GM18867 (cell line): Measurements from ENCODE around the gene SPRR4.

Experiments
- ATAC-seq: cut with Tn5 transposase; IDR thresholded peaks from one replicate; pipeline ENCODE4 v1.9.1; 2021; ENCODE audit warnings: mild to moderate bottlenecking, moderate library complexity; ENCODE audit not compliant: unreplicated experiment

Gene SPRR4, protein sequence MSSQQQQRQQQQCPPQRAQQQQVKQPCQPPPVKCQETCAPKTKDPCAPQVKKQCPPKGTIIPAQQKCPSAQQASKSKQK

DNA sequence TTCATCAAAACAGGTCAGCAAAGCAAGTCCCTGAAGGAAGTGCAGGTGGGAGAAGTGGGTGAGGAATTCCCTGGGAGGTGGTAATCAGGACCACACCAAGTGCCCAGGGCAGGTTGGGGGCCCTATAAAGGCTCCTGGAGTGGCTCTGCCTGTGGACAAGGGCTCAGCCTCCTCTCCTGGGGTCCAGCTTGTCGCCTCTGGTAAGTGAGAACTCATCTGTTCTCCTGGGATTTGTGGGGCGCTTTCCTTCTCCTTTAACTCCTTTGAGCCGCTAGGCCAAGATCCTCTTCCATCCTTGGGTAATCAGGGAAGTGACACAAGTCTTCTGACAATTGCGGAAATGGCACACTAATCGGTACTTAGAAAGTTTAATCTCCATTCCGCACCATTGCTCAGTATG lies at the start of gene SPRR4:
Gene SPRR4, plus strand, starts transcription at position 154 of the 400 bp plus-strand sequence. CDS start 1,243 bp downstream, outside the sequence.
- ATAC-seq = no peak

DNA sequence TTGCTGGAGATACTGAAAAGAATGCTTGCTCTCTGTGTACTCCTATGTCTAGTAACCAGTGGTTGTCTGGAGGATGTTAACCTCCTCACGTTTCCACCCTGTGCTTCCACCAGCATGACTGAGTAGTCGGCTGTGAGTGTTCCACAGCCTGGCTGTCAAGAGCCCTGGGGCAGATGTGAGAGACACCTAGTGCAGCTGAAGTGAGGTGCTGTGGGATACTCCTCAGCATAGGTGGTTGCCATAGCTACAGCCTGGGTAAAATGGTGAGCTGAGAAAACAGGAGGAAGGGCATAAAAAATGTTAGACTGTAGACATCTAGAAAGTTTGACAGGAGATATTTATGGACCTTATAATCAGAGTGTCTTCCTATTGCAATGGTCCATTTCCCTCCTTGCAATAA lies 46.3 kb upstream of the SPRR4 start:
- peak; percentile 42 for ATAC-seq

DNA sequence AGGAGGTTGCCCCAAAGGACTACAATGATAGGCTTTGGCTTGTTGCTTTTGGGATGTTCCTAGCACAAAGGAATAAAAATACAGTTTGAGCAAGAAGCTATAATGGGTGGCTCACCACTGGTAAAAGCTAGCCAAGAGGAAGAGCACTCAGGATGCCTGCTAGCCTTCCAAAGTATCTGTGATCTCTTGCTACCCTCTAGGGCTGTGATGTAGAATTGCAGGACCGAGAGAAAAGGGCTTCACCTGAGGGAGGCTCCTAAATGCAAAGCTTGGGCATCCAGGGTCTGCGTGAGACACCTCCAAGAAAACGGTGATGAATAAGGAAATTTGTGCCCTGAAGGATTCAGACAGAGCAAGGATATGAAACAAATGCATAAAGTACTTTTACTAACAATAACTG lies 44.4 kb upstream of the SPRR4 start:
- ATAC-seq = peak; percentile 68

DNA sequence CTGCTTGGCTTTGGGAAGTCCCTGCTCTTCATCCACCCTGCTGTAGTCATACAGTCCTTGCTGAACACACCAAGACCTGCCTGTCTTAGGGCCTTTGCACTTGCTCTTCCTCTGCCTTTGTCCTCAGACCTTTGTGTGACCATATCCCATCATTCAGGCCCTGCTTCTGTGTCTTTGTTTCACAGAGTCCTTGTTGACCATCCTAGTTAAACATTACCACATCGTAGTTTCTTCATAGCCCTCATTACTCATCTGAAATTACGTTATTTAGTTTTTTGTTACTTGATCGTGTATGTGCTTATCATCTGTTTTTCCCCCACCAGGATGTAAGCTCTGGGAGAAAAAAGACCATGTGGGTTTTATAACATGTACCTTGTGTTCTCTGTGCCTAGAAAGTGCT lies 41.8 kb upstream of the SPRR4 start:
- ATAC-seq = no peak

DNA sequence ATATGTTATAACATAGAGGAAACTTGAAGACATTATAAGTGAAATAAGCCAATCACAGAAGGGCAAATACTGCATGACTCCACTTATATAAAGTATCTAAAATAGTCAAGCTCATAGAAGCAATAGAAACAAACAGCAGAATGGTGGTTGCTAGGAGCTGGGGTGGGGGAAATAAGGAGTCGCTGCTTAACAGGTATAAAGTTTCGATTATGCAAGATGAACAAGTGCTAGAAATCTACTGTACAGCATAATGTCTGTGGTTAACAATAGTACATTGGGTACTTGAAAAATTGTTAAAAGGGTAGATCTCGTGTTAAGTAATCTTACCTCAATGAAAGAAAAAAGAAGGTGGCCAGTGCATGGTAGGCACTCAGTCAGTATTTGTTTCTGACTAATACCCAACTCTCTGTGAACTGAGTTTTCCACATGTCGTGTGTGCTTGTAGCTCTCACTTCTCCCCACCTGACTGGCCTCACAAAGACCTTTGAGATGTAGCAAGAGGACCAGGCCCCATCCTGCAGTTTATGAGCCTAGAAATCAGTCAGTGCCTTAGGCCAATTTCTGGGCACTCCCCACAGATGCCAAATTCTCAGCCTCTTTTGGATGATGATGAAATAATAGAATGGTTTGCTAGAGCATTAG lies 38.2 kb upstream of the SPRR4 start:
- no peak for ATAC-seq

DNA sequence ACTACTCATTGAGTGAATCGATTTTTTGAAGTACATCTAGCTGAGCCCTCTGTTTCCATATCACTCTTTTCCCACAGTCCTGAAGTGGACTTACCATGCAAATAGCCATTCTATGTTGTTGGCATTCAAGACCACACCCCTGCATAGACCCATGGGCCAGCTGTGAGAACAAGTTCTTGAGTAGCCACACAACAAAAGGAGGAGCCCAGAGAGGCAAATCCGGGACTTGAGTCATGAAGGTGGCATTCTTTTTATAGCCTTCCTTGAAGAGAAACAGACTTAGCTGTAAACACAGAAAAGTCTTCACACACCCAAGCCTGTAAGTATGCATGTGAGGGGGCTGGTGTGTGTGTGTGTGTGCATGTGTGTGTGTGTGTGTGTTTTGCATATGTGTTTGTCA lies 37.3 kb upstream of the SPRR4 start:
- ATAC-seq = no peak

DNA sequence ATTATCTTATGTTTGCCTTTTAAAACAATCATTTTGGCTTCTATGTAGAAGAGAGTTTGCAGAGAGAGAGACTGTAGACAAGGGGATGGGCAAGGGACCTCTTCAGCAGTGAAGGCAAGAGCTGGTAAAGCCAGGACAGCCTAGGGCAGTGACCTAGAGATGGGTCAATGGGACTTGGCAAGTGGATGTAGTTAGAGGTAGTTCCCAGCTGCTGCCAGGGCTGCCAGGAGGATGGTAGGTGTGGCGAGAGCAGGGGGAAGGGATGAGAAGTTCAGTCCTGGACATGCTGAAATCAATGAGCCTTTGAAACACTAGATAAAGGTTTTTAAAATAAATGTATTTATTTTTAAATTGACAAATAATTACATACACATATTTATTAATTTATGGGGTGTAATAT lies 29.8 kb upstream of the SPRR4 start:
- ATAC-seq = no peak

DNA sequence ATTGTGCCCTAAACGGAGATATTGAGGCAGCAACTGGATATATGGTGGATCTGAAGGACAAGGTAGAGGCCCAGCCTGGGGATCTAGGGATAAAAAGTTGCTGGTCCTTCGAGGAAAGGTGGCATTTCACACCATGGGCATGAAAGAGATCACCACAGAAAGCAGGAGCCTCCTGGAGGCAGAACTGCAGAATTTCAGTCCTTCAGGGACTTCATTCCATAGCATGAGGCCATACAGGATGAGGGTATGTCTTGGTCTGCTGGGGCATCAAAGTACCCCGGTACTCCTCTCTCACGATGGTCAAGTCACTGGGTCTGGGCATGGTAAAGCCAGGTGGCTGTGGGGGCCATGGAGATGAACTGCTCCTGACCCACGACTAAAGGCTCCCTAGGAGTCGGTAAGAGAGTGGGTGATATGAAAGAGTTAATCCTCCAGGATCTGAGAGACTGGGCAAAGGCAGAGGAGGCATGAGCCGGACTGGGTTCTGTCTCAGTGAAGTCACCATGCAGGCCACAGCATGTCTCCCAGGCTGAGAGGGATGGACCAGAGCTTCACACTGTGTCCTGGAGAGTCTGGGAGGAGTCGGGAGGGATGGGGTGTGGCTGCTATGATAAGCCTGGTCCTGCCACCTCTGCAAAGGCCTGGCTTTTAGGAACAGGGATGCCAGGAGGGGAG lies 29.3 kb upstream of the SPRR4 start:
- no peak for ATAC-seq

DNA sequence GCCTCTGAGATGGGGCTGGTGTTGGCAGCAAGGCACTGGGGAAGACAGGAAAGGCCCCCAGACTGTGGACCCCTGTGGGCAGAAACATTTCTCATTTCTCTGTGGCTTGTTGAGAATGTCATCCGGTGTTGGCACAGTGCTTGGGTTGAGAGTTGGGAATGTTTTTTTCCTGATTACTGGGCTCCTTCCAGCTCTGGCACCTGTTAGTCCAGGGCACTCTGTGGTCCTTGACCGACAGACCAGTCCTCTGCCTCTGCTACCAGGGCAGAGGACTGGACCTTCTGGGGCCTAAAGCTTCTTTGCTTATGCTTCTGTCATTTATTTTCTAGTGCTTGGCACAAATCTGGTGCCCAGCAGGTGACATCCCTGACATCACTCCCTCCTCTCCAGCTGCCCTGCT lies 28.3 kb upstream of the SPRR4 start:
- no peak for ATAC-seq

DNA sequence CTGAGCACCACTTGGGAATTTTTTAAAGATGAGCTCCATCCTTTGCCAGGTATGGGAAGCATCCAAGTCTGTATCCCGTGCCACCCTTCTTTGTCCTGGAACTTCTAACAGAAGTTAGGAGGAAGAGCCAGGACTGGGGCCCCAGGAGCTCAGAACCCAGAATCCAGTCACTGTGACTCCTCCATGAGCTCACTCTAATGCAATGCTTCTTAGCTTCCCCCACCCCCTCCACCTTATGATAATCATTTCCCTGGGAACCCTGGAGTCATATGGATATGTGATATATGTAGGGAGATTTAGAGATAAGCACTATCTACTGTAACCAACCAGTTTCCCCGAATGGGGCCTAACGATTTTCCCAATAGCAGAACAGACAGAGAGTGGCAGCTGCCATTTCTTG lies 24.2 kb upstream of the SPRR4 start:
- ATAC-seq = no peak

DNA sequence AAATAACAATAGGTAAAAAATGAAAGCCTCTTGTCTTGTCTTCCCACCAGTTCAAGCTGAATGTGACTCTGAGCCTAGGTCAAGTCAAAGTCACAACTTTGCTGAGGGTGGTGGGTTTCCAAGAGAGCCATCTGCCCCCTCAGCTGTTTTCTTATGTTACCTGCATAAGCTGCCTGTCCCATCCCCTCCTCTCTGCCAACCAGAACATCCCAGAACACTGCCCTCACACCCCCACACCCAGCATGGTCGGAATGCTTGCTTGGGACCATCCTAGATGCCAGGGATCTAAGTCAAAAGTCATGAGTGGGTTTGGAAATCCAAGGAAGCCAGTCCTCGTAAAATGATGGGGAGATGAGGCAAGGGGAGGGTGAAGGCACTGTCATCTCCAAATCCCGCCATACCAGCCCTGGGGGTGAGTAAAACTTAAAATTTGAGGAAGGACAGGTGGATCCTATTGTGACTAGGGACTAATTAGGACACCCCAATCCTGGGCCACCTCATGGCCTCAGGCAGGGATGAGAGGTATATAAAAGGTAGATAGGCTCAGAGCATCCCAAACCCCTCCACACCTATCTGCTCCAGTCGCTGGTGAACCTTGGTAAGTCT lies 23.7 kb upstream of the SPRR4 start, which contains the start of gene SPRR5:
Gene SPRR5, plus strand, starts transcription at position 556 of the 606 bp plus-strand sequence. CDS start 1,349 bp downstream, outside the sequence.
- ATAC-seq = no peak

DNA sequence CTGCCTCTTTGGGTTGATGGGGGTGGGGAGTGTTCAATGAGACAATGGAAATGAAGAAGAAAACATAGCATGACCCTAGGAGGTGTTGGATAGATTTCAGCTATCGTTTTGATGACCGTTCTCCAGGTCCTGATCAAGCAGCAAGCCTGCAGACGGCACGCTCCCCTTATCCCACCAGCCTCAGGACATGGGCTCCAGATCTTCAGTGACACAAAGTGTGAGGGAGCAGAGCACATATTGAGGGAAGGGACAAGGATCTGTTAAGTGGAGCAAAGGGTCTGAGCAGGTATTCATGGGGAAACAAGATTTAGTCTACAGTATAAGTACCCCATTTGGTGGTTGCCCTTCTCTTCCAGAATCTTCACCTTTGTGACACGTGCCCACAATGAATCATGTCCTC lies 18.7 kb upstream of the SPRR4 start:
- ATAC-seq = no peak

DNA sequence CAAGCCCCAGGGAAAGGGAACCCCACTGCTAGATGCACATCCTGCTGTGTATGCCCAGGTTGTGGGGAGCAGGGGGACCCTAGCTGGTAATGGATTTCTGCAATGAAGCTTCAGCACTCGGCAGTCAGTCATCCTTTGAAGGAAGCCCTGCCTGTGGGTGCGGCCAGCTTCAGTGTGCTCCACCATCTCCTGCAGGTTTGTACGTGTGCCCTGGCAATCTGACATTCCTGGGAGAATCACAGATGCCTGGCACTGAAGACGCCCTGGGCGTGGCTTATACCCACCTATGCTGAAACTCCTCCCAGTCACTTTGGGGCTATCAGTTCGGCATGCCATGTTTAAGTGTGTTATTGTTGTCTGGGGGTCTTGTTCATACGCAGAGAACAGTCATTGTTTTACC lies 16.7 kb upstream of the SPRR4 start:
- ATAC-seq = no peak

DNA sequence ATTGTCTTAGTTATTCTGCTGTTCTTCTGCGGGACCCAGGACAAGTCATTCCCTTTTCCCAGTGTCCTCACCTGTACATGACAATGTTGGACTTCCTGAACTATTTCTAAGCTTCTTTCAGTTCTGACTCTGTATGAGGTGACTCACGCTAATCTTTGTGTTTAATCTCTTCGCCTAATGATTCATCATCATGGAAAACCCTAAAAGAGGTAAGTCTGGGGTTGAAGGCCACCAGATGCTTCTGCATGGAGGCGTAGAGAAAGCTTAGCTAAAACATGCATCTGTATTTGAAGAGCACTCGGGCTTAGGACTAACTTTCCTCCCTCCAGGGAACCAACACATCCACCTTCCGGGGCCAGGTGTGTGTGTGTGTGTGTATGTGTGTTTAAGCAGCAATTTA lies 16.0 kb upstream of the SPRR4 start:
- no peak for ATAC-seq

DNA sequence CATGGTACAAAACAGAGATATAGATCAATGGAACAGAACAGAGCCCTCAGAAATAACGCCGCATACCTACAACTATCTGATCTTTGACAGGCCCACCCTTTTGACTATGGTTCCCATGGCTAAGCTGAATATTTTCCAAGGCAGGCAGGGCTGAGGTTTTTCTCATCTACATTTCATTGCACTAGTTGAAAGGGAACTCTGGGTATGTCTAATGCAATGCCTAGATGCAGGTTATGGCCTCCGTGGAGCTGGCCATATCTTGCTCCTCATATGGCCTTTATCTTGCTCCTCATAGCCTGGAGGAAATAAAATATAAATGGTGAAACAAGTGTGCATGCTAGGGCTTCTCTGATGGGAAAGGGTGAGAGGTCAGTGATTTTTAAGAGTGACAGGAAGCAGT lies 12.9 kb upstream of the SPRR4 start:
- ATAC-seq = no peak

DNA sequence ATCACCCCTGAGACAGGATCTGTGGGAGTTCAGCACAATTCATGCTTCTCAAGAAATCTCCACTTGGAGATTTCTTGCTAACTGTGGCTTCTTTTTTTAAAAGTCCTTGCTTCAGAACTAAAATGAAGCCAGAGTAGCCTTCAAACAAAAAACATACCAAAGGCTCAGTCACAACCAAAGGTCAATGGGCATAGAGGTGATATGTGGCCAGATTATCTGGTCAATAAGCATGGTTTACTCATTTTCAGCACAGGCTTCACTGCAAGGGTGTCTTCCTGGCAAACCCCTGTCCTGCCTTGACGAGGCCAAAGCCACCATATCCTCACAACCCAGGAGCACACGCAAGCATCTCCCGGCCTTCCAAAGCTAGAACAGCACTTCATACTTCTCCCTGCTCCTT lies 11.2 kb upstream of the SPRR4 start:
- ATAC-seq = no peak

DNA sequence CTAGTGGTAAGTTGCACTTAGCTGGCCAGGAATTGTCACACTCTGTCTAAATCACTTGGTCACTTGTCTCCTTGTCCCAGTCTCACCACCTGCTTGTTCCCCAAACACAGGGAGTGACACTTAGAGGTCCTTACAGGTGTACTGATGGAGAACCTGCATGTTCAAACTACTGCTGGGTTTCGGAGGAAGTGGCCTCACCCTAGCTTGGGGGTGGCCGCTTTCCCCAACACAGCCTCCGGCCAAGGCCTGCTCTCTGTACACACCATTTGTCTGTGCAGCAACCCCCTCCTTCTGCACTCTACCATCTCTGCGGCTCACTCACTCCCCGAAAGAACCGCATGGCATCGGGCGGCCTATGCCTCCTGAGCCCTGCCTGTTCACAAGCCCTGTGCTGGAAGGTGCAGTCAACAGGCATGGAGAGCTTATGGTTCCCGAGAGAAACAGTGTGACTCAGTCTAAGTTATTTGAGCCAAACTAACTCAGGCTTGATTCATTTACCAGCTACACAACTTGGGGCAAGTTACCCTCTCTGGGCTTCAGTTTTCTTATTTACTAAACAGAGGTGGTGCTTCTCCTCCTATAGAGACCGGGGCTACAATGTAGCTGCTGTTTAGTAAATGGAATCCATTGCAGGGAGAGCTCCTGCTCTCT lies 10.5 kb upstream of the SPRR4 start:
- ATAC-seq = no peak

DNA sequence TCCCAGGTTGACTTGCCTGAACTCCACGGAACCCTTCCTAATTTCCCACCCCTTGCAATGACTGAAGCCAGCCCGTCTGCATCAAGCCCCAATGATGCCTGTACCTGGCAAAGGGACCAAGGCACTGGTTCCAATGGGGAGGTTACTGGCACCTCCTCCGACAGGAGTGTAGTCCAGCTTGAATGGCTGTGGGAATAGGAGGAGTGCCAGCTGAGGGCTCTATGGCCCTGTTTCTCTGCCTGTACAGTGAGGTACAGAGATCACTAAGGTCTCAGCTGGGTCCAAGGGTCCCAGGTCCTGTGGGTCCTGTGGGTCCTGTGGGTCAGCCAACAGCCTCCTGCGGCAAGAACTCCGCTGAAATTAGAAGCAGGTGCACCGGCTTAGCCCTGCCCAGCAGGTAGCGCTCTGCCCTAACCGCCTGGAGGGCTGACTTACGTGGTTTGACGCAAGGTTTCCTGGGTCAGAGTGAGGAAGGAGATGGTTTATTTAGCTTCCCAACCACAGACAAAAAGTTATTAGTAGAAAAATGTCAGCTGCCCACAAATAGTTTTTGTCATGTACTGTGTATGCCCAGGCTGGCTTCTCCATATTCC lies 9.9 kb upstream of the SPRR4 start:
- no peak for ATAC-seq

DNA sequence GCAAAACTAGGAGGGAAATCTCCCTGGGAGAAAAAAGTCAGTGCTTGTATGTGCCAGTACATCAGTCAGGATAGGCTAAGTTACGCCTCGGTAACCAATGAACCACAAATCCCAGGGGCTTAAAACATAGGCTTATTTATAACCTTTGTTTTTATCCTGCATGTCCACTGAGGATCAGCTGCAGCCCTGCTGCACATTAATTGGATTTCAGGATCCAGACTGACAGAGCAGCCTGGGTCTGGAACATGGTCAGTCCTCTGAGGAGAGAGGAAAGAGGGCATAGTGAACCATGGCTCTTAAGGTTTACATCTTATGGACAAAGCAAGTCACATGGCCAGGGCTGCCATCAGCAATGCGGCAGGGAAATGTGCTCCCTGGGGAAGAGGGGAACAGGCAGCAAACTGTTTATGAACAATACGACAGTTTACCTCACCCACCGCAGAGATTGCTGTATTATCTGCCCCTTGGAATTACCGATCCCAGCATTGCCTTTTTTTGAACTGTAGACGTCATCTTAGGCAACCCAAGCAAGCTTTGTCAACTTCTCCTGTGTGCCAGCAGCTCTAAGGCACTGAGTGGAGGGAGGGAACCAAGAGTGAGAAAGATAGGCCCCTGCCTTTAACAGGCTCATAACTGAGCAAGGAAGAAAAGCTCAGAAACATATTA lies 9.1 kb upstream of the SPRR4 start:
- ATAC-seq = no peak

DNA sequence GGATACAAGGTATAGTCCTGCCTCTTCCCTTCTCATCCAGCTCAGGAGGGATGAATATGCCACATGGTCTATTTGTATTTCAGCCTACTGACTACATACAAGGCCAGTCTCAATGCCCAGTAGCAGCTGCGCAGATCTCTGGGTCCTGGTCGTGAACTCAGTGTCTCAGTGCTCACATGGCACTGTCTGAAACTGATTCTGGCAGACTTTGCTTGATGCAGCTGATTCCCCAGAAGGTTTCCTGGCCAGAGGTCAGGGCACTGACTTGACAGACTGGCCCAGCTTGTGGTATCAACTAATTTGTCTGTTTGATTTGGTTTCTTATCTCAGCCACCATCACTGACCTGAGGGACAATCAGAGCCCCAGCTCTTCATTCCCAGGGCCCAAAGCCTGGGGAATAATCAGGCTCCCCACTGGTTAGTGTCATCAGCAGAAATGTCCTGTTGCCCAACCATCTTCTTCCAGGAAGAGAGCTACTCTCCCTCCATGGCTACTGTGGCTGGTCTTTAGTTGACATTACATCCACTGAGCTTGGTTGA lies 7.5 kb upstream of the SPRR4 start:
- ATAC-seq = no peak
